ENCODE data around the gene PAPOLG. TPM values are rescaled to one million over a fixed set of nuclear protein-coding genes. Genes with fewer than 3 reads are reported as not detected.

PAPOLG gene
- total and polyA plus RNA-seq, 2 of the 13 experiments (the other 11 are each of a cell fraction or from before 2014, with no cell fraction given): 10.1 to 10.4 TPM

DNA sequence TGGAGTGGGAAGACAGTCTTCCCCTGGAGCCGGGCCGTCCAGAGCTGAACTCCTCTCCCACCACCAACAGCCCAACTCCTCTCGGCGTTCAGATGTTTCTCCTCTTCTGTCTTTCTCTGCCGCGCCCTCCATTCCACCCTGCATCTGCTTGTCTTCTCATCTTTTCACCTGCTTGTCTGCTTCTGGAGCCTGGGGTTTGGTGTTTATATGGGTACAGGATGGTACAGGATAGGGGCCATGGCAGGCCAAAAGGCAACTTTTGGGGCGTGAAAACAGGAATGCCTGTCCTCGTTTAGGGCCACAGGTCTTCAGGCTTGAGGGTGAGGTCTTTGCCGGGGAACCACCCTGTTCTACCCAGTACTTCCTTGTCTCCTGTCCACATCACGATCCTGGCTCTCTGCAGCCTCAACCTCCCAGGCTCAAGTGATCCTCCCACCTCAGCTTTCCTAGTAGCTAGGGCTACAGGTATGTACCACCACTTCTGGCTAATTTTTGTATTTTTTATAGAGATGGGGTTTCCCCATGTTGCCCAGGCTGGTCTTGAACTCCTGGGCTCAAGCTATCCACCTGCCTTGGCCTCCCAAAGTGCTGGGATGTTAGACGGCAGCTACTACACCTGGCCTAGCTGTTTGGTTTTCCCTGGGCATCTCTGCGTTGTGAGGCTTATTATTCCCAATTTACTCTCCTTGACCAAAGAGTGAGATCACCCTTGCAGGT, 64.5 kb downstream of the PAPOLG start:
- H2AFZ ChIP-seq (ENCODE audit: low read length): no peak overlapping the region
- ChIA-PET CTCF (ENCODE audit: low intra/inter-chr PET ratio, low total read pairs) (no interaction called here), POLR2A (no interaction called here)
- intact Hi-C loops (cut with micrococcal nuclease; ENCODE audit: unreplicated experiment) (no loop called here), in situ Hi-C loops (cut with HindIII; ENCODE audit: extremely low pct_ligation_motif_present, low pct_unique_long_range_greater_than_20kb) (no loop called here)
- DNase-seq (ENCODE audit: low spot score) (no peak), FAIRE-seq (no peak), ATAC-seq (no peak)
- H3K36me3 ChIP-seq (replicated peaks in 1 of 2; ENCODE audit: control insufficient read depth in 1 of 2, insufficient read depth in 2 of 2, low read length in 2 of 2): no peaks in the 10 kb centered on the region
- H3K79me2 ChIP-seq (ENCODE audit: insufficient read depth, low read length): no peaks in the 10 kb centered on the region
- no peak overlapping the region for H3K9ac ChIP-seq (ENCODE audit: insufficient read depth, low read depth, low read length)
- no peak overlapping the region for H3K4me2 ChIP-seq (ENCODE audit: low read depth, low read length)
- no peaks in the 10 kb centered on the region for H4K20me1 ChIP-seq (ENCODE audit: insufficient read depth, low read length)
- no TSS peak for BruUV-seq (replicated peaks)
- TF ChIP-seq FLYWCH1 (CRISPR knock-in tag; IDR thresholded peaks at IDR 0.05): no peak
- TF ChIP-seq EED (CRISPR knock-in tag; IDR thresholded peaks at IDR 0.05): no peak
- no peak for TF ChIP-seq PAWR (CRISPR knock-in tag; IDR thresholded peaks at IDR 0.05; ENCODE audit: borderline replicate concordance)
- no peak for TF ChIP-seq TSC22D2 (CRISPR knock-in tag; IDR thresholded peaks at IDR 0.05; ENCODE audit: borderline replicate concordance)
- TF ChIP-seq LCORL (IDR thresholded peaks at IDR 0.05): no peak
- no peak for TF ChIP-seq LCORL (CRISPR knock-in tag; IDR thresholded peaks at IDR 0.05)
- TF ChIP-seq, protein P1, sequence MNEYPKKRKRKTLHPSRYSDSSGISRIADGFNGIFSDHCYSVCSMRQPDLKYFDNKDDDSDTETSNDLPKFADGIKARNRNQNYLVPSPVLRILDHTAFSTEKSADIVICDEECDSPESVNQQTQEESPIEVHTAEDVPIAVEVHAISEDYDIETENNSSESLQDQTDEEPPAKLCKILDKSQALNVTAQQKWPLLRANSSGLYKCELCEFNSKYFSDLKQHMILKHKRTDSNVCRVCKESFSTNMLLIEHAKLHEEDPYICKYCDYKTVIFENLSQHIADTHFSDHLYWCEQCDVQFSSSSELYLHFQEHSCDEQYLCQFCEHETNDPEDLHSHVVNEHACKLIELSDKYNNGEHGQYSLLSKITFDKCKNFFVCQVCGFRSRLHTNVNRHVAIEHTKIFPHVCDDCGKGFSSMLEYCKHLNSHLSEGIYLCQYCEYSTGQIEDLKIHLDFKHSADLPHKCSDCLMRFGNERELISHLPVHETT (CRISPR knock-in tag; conservative IDR thresholded peaks at IDR 0.05): no peak
- no peak for TF ChIP-seq ZNF224 (CRISPR knock-in tag; IDR thresholded peaks at IDR 0.05)
- TF ChIP-seq ZNF33B (CRISPR knock-in tag; IDR thresholded peaks at IDR 0.05): no peak
- TF ChIP-seq TBP (CRISPR knock-in tag; IDR thresholded peaks at IDR 0.05): no peak
- H3K4me3 ChIP-seq (replicated peaks in 1 of 3; ENCODE audit: insufficient read depth in 1 of 3, low read depth in 2 of 3, low read length in 3 of 3): no peak overlapping the region
- H3K9me3 ChIP-seq (ENCODE audit: low read length): no peaks in the 10 kb centered on the region
- peaks cover 9% of the 10 kb centered on the region; the same call in 1 of the 2 replicates for H3K4me1 ChIP-seq (ENCODE audit: insufficient read depth, low read length)
- peaks cover 0 to 36% of the 10 kb centered on the region in 2 experiments; a peak in 3 of 5 replicates for H3K27me3 ChIP-seq (ENCODE audit: control insufficient read depth in 1 of 2, insufficient read depth in 2 of 2, low read length in 2 of 2)
- WGBS (ENCODE audit: low lambda C conversion rate): 45% methylated on average over 12 of the region's 12 CpGs
- no peak overlapping the region for H3K27ac ChIP-seq (ENCODE audit: extremely low read length, insufficient read depth, low read length)

Measured in HepG2 (cell line).